ENCODE measurements around the gene PDZD4. TPM values are rescaled to one million over a fixed set of nuclear protein-coding genes. Genes with fewer than 3 reads are reported as not detected.

The PDZD4 gene
- total RNA-seq, 1 experiment from 2014 or later = 120 TPM

GRCh38 chrX:153767674-153768055 lies 62.7 kb downstream of the PDZD4 start (continued):
- TF ChIP-seq IRF1 (CRISPR knock-in tag; IDR thresholded peaks at IDR 0.05) (no peak), STAT6 (CRISPR knock-in tag; conservative IDR thresholded peaks at IDR 0.05; ENCODE audit: low read depth) (no peak), E2F1 (CRISPR knock-in tag; IDR thresholded peaks at IDR 0.05) (no peak), ATF1 (CRISPR knock-in tag; IDR thresholded peaks at IDR 0.05) (no peak), NFYB (CRISPR knock-in tag; conservative IDR thresholded peaks at IDR 0.05; ENCODE audit: low read depth) (no peak), NFATC4 (CRISPR knock-in tag; IDR thresholded peaks at IDR 0.05) (no peak), CTCF (IDR thresholded peaks at IDR 0.05) (no peak), EMX1 (CRISPR knock-in tag; IDR thresholded peaks at IDR 0.05) (no peak), ZNF671 (CRISPR knock-in tag; IDR thresholded peaks at IDR 0.05) (no peak), JUN (CRISPR knock-in tag; IDR thresholded peaks at IDR 0.05) (no peak), NFE2L1 (CRISPR knock-in tag; IDR thresholded peaks at IDR 0.05) (no peak), SMAD4 (CRISPR knock-in tag; IDR thresholded peaks at IDR 0.05) (no peak)

- DNase-seq (ENCODE audit: low spot score) = no peak
- H3K4me3 Mint-ChIP-seq = no peak overlapping the region
- H3K4me1 Mint-ChIP-seq = peaks cover 3% of the 10 kb centered on the region; the same call in 1 of the 2 replicates
- POLR2A ChIA-PET = interaction anchor here (1.1 kb wide), 1 partner anchor 112 kb away, joined by 3 read pairs; no protein-coding TSS in a partner anchor
- no peak overlapping the region for H3K27ac Mint-ChIP-seq
- CTCF ChIA-PET = interaction anchor here (0.6 to 3.6 kb wide), 12 partner anchors 11 to 180 kb away, joined by 3 to 14 read pairs (median 4); partner anchors contain the start of gene L1CAM
- H3K36me3 Mint-ChIP-seq = no peaks in the 10 kb centered on the region
- no peaks in the 10 kb centered on the region for H3K27me3 Mint-ChIP-seq (ENCODE audit: low read depth)
- H3K9me3 Mint-ChIP-seq = no peaks in the 10 kb centered on the region
- no peak for TF ChIP-seq ESRRA (CRISPR knock-in tag; IDR thresholded peaks at IDR 0.05; ENCODE audit: borderline replicate concordance)
- TF ChIP-seq ATF3 (CRISPR knock-in tag; conservative IDR thresholded peaks at IDR 0.05) = no peak
- TF ChIP-seq USF2 (CRISPR knock-in tag; IDR thresholded peaks at IDR 0.05) = no peak
- no peak for TF ChIP-seq CBFB (CRISPR knock-in tag; IDR thresholded peaks at IDR 0.05; ENCODE audit: low read depth)
- TF ChIP-seq HMGA2 (CRISPR knock-in tag; IDR thresholded peaks at IDR 0.05) = no peak
- no peak for TF ChIP-seq FOXP4 (CRISPR knock-in tag; IDR thresholded peaks at IDR 0.05)
- TF ChIP-seq IRF2 (CRISPR knock-in tag; IDR thresholded peaks at IDR 0.05; ENCODE audit: borderline replicate concordance, low read depth) = no peak
- no peak for TF ChIP-seq FOXK1 (CRISPR knock-in tag; IDR thresholded peaks at IDR 0.05)
- no peak for TF ChIP-seq NR3C1 (CRISPR knock-in tag; conservative IDR thresholded peaks at IDR 0.05; ENCODE audit: low read depth)
- no peak; the same call in 1 of the 2 replicates for ATAC-seq
These were observed 63.3 kb downstream of the PDZD4 start for GRCh38 chrX:153766871-153767673.

Data from WTC11 (cell line).